ES-I3 (cell line): ENCODE results near the gene PSME4.
A peak's percentile ranks its signal among the peaks of the same experiment; 100 is the strongest.
"Not testable (repeated sequence)": the region's sequence is repeated elsewhere in the genome, so short reads cannot be mapped to it uniquely, and the experiment has no call there.

ENCODE experiments used
- H3K36me3 ChIP-seq: 2 replicates; pipeline ENCODE4 v1.6.1; 2013; ENCODE audit warnings: mild to moderate bottlenecking, low read length, control low read depth, moderate library complexity; ENCODE audit not compliant: insufficient read depth
- H3K4me1 ChIP-seq: 2 replicates; pipeline ENCODE4 v1.6.1; 2013; ENCODE audit warnings: mild to moderate bottlenecking, control low read depth, low read length; ENCODE audit not compliant: insufficient read depth
- H3K9ac ChIP-seq: 2 replicates; pipeline ENCODE4 v1.6.1; 2013; ENCODE audit warnings: low read depth, mild to moderate bottlenecking, low read length, moderate library complexity
- H3K9me3 ChIP-seq: 2 replicates; pipeline ENCODE4 v1.6.1; 2013; ENCODE audit warnings: mild to moderate bottlenecking, low read length, moderate library complexity; ENCODE audit not compliant: control insufficient read depth, insufficient read depth

Gene PSME4

DNA sequence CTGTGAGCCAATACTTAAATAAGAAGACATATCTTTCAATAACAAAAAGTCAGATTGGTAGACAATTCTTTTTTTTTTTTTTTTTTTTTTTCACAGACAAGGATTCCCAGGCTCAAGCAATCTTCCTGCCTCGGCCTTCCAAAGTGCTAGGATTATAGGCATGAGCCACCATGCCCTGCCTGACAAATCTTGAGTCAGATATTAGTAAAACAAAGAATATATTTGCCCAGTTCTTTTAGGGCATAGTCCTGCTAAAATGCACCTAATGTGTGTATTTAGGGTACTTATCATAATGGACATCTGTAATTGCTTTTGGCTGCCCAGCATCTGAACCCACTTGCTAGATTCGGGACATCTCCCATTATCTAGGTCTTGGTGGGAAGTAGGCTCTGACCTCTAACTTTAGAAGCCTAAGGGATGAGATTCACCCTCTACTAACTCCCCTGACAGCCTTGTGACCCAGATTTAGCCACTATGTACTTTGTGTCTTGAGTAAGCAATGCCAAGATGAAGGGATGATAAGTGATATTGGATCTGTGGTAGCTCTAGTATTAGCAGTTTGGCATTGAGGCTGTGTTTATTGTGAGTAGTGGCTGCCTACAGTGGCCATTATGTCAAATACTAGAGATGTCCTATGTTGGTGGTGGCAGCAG lies 18.5 kb upstream of the PSME4 start:
- Histone ChIP-seq H3K9me3 (no peaks in the 10 kb centered on the region), H3K4me1 (no peaks in the 10 kb centered on the region), H3K9ac (no peak overlapping the region), H3K36me3 (no peaks in the 10 kb centered on the region)

DNA sequence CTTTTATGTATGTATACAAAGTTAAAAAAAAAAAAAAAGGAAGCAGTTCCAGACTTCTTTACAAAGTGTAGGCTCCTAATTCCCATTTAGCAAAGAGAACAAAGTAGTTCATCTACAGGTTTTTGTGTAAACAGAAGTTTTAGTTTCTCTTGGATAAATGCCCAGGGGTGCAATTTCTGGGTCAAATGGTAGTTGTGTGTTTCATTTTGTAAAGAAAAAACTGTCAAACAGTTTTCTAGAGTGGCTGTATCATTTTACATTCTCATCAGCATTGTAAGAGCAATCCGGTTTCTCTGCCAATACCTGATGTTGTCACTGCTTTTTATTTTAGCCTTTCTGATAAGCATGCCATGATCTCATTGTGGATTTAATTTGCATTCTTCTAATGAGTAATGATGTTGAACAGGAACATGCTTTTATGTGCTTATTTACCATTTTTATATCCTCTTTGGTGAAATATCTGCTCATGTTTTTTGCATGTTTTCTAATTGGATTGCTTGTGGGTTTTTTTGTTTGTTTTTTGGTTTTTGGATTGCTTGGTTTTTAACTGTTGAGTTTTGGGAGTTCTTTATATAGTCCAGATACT lies 16.6 kb upstream of the PSME4 start:
- Histone ChIP-seq H3K9ac (no peak overlapping the region), H3K9me3 (no peaks in the 10 kb centered on the region), H3K4me1 (no peaks in the 10 kb centered on the region), H3K36me3 (no peaks in the 10 kb centered on the region)

DNA sequence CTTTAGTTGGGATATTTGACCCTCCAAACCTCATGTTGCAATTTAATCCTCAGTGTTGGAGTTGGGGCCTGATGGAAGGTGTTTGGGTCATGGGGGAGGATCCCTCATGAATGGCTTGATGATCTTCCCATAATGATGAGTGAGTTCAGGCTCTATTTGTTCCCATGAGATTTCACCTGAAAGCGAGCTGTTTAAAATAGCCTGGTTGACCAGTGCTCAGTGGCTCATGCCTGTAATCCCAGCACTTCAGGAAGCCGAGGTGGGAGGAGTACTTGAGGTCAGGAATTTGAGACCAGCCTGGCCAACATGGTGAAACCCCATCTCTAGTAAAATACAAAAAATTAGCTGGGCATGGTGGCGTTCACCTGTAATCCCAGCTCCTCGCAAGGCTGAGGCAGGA lies 14.9 kb upstream of the PSME4 start:
- H3K36me3 ChIP-seq = no peaks in the 10 kb centered on the region
- H3K9me3 ChIP-seq = no peaks in the 10 kb centered on the region
- H3K4me1 ChIP-seq = no peaks in the 10 kb centered on the region
- H3K9ac ChIP-seq = no peak overlapping the region

- Histone ChIP-seq H3K4me1 (peaks cover 4% of the 10 kb centered on the region), H3K36me3 (no peaks in the 10 kb centered on the region), H3K9me3 (no peaks in the 10 kb centered on the region), H3K9ac (peak overlapping the region; percentile 99)
These were observed 647 bp downstream of the PSME4 start for GRCh38 chr2:53969968-53970723.

DNA sequence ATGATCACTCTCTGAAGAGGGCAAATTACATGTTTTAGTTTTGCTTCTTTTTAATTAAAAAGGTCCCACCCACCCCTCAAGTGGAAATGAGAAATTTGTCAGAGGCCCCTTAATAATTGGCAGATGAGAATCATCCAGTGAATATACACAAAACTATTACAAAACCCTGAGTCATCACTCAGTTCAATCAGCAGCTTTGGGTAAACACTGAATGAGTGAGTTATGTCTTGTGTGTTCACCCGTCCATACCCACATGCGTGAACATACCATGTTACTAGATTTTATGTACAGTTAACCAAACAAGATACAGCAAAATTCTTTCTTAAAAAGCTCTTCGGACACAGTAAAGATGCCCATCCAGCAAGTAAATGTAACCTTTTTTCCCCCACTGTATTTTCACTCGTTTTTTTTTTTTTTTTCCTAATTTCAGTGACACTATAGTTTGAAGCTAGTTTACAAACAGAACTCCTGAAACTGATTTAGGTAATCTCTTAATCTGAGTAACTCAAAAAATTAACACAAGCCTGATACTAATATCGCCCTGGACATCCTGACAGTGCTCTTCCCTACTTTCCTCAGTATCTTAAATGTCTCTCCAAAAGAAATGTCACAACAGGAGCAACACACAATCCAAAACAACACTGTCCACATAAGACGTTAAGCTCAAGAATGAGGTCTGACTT lies 1.4 kb downstream of the PSME4 start:
- peaks cover 10% of the 10 kb centered on the region for H3K4me1 ChIP-seq
- H3K36me3 ChIP-seq = no peaks in the 10 kb centered on the region
- no peaks in the 10 kb centered on the region for H3K9me3 ChIP-seq
- peak overlapping the region; percentile 99 for H3K9ac ChIP-seq

DNA sequence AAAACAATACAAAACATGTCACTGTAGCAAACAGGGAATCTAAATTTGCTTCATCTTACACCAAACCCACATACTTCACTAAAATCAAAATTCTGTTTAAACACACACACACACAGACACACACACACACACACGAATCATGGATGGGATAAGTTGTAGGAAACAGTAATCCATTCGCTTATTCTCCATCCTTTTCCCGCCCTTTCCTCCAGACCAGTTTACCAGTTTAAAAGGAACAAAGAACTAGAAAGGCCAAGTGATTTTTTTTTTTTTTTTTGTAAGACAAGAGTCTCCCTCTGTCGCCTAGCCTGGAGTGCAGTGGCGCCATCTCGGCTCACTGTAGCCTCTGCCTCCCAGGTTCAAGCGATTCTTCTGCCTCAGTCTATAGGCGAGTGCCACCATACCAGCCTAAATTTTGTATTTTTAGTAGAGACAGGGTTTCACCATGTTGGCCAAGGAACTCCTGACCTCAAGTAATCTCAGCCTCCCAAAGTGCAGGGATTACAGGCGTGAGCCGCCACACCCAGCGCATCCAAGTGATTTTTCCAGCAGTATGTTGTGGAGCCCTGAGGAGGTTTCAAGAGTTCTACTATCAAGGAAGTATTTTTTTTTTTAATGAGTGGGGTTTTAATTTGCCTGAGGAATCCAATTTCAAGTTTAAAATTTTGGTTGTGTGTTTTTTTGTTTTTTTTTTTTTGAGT lies 5.7 kb downstream of the PSME4 start:
- Histone ChIP-seq H3K9me3 (no peaks in the 10 kb centered on the region), H3K9ac (no peak overlapping the region), H3K4me1 (peaks cover 39% of the 10 kb centered on the region), H3K36me3 (no peaks in the 10 kb centered on the region)

DNA sequence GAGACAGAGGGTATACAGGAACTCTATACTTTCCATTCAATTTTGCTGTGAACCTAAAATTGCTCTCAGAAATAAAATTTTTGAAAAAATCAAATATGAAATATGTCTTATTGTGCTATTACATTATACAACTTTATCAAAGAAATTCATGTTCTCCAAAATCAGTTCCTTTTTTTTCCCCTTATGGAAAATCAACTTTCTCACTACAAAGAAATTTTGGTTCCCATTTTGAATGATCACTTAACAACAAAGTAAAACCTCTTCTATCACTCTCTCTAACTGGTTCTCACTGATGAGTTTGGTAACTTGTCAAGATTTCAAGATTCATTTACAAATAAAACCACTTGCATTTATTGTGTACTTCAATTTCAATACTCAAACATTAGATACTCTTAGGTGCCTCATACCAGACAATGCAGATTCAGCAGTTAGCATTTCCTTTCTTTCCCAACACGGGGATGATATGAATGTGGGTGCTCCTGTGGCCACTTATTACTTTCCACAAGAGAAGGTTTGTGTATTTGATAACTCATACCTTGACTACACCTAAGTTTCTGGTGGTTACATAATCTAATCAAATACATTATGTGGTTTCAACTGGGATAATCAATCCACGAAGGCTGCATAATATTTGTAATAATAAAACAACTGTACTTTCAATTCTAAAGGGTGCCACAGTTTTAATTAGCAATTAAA lies 6.4 kb downstream of the PSME4 start:
- H3K36me3 ChIP-seq = no peaks in the 10 kb centered on the region
- peaks cover 41% of the 10 kb centered on the region for H3K4me1 ChIP-seq
- H3K9ac ChIP-seq = no peak overlapping the region
- no peaks in the 10 kb centered on the region for H3K9me3 ChIP-seq

DNA sequence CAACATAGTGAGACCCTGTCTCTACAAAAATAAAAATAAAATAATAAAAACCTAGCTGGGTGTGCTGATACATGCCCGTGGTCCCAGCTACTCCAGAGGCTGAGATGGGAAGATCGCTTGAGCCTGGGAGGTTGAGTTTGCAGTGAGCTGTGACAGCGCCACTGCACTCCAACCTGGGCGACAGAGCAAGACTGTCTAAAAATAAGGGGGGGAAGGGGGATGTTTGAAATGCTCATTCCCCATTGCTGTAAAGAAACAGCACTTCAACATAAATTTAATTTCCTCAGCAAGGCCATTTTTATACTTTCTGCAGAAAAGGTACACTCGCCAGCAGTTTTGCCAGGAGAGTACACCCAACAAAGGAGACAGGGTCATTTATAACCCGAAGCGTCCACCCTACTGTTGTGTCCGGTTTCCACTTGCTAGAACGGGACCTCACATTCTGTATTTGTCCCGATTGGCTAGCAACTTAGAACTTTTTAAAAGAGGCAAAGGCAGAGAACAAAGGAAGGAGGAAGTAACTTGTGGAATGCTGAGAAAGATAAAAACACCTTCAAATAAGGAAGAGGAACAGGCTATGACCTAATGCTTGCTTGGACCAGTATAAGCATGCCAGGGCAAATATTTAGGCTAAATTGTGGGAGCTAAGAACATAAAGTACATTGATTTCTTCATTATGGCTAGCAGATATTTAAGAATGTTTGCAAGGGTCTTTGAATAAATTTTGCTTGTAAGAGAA lies 9.1 kb downstream of the PSME4 start:
- peak overlapping the region; percentile 12 for H3K9ac ChIP-seq
- H3K9me3 ChIP-seq, H3K36me3 ChIP-seq: not testable (repeated sequence)
- H3K4me1 ChIP-seq = peaks cover 49% of the 10 kb centered on the region

GRCh38 chr2:53960476-53960875 lies 10.3 kb downstream of the PSME4 start:
- Histone ChIP-seq H3K9me3 (no peaks in the 10 kb centered on the region), H3K4me1 (peaks cover 49% of the 10 kb centered on the region)

DNA sequence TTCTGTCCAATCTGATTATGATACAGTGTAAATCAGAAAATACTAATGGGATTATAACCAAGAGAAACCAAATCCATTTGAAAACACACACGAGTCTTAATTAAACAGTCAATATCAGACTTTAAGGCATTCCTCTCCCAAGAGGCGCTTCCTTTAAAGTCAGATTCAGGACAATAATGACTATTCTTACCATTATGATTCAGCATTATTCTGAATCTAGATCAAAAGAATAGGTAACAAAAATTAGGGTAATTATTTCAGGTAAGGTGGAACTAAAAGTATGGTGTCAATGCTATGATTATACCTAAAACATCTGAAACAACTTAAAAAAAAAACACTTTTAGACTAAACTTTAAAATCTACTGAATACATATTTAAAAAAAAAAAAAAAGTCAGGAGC lies 12.3 kb downstream of the PSME4 start:
- Histone ChIP-seq H3K9ac (no peak overlapping the region), H3K36me3 (peaks cover 2% of the 10 kb centered on the region; the same call in 1 of the 2 replicates), H3K9me3 (no peaks in the 10 kb centered on the region), H3K4me1 (peaks cover 41% of the 10 kb centered on the region)

More at GRCh38 chr2:53960476-53960875, 10.3 kb downstream of the PSME4 start:
- Histone ChIP-seq H3K9ac (no peak overlapping the region), H3K36me3 (peaks cover 2% of the 10 kb centered on the region; the same call in 1 of the 2 replicates)

GRCh38 chr2:53952519-53952918 lies 18.3 kb downstream of the PSME4 start:
- H3K9ac ChIP-seq = no peak overlapping the region
- no peaks in the 10 kb centered on the region for H3K9me3 ChIP-seq
- peaks cover 7% of the 10 kb centered on the region for H3K4me1 ChIP-seq

GRCh38 chr2:53949457-53949856 lies 21.3 kb downstream of the PSME4 start:
- Histone ChIP-seq H3K4me1 (no peaks in the 10 kb centered on the region), H3K9me3 (no peaks in the 10 kb centered on the region), H3K9ac (no peak overlapping the region), H3K36me3 (peaks cover 12% of the 10 kb centered on the region)

More at GRCh38 chr2:53952519-53952918, 18.3 kb downstream of the PSME4 start:
- H3K36me3 ChIP-seq = peaks cover 4% of the 10 kb centered on the region; the same call in 1 of the 2 replicates

DNA sequence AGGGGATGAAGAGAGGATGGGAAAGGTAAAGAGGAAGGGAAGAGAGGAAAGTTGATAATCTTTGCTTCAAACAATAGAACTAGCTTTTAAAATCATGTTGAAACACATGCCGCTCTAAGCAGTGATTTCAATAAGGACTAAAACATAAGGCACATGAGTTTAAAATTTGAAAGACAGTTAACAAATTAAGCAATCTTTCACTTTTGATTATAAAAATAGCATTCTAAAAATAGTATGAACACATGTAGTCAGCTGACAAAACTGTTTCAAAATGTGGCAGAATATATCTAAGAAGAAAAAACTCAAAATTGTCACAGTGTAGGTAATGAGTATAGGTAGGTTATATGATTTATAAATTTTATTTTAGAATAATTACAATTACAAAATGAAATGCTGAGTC lies 25.3 kb downstream of the PSME4 start:
- no peaks in the 10 kb centered on the region for H3K4me1 ChIP-seq
- H3K36me3 ChIP-seq = peaks cover 12% of the 10 kb centered on the region
- no peaks in the 10 kb centered on the region for H3K9me3 ChIP-seq
- H3K9ac ChIP-seq = no peak overlapping the region
